Activated CD4-positive, alpha-beta T cell treated with anti-CD3 and anti-CD28 coated beads, Interleukin-2, amount 50 U/mL, for 16 hours (primary cell): ENCODE measurements around the gene CALY.
A peak's percentile ranks its signal among the peaks of the same experiment; 100 is the strongest.

Experiments used
- DNase-seq: peaks from one replicate; pipeline ENCODE4 v3.0.0-alpha.2; 2020

The CALY gene

GRCh38 chr10:133365461-133366129 is 28.9 kb upstream of the CALY start:
- no peak for DNase-seq

DNA sequence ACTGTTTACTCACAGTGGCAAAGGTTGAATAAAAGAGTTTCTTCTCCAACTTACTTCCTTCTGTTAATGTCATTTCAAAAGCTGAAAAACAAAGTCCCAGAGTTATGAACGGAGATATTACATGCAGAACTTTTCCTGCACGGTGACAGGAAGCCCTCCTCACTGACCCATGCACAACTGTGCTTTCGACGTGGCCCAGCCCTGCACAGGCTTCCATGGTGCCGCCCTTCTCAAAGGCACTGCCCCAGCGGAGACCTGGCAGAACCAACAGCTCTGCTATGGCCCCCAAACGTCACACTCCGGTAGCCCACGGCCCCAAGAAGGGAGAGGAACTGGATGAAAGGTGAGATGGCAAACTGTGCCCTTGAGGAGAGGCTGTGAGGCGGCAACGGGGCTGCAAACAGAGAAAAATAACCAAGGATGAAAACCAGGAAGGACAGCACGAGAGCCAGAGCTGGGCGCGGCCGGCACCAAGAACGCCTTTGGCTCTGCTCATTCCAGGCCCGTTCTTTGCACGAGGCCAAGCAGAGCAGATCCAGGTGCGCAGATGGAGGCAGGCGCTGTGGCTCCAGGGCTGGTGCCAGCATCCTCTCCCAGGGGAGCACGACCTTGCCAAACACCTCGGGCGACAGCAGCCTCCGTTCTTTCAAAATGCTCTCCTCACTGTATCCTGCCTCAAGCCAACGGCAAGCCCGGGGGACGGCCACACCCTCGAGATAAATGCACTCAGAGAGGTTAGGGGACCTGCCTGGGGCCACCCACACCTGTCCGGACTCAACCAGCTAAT is 28.1 kb upstream of the CALY start:
- no peak for DNase-seq

DNA sequence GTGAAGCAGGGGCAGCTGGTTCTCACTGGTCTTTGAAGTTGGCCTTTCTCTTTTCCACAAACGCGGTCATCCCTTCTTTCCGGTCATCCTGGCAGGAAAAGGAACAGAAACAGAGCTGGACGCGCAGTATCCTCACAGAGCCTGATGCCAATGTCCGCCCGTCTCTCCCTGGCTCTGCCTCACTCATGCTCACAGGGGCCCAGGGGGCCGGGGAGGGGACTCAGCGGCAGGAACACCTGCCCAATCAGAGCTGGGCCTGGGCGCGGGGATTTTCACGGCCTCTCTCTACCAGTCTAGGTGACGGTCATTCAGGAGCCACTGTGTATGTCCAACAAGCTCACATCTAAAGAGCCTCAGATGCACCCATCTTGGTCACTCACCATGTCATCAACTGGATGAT is 26.1 kb upstream of the CALY start:
- no peak for DNase-seq

GRCh38 chr10:133361773-133362441 is 25.2 kb upstream of the CALY start:
- DNase-seq: no peak

DNA sequence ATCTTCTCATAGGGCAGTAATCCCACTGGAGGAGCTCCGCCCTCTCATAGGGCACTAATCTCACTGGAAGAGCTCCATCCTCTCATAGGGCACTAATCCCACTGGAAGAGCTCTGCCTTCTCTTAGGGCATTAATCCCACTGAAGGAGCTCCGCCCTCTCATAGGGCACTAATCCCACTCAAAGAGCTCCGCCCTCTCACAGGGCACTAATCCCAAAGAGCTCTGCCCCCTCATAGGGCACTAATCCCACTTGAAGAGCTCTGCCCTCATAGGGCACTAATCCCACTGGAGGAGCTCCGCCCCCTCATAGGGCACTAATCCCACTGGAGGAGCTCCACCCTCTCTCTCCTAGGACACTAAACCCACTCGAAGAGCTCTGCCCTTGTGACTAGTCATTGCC is 24.5 kb upstream of the CALY start:
- DNase-seq: no peak

DNA sequence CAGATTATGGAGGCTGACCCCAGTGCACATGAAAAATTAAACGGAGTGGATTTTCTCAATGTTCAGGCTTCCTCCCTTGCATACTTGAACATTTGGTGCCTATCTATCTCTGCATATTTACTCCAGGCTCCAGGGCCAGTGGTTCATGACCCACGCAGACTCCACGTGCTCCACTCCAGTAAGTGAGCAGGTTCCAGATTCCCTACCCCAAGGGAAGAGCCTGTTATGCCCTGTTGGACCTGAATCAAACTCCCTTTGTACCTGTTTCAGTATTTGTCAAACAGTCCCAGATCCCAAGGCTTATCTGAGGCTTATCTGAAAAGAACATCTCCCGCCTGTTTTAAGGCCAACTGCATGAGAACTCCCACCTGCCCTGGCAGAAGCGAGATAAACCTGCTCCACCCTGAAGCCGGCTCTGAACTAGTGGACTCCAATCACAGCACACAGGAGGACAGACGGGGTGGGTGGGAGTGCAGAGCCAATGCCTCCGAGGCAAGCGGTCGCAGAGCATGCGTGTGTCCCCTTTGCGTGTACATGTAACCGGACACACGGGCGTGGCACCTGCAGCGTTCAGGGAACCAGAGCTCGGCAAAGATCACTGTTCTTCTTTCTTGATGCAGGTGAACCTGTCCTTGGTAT is 23.4 kb upstream of the CALY start:
- no peak for DNase-seq

GRCh38 chr10:133359554-133359971 is 22.9 kb upstream of the CALY start:
- no peak for DNase-seq

DNA sequence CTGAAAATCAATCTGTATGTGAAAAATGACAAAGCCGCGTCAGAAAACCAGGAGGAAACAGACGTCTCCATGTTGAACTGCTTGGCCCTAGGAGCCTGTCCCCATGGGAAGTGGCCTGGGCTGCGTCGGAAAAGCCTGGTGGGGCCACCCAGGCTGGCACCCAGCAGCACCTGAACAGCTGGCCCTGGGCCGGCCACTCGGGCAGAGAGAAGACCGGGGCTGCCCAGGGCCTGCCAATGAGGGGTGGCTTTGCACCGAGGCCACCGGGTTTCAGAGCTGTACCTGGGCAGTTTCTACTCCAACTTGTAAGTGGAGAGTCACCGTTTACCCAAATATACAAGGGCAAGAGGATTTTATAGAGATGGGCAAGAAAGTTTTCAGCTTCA is 22.2 kb upstream of the CALY start:
- DNase-seq: no peak

- DNase-seq: no peak
These were observed 21.6 kb upstream of the CALY start for GRCh38 chr10:133358162-133358924.

DNA sequence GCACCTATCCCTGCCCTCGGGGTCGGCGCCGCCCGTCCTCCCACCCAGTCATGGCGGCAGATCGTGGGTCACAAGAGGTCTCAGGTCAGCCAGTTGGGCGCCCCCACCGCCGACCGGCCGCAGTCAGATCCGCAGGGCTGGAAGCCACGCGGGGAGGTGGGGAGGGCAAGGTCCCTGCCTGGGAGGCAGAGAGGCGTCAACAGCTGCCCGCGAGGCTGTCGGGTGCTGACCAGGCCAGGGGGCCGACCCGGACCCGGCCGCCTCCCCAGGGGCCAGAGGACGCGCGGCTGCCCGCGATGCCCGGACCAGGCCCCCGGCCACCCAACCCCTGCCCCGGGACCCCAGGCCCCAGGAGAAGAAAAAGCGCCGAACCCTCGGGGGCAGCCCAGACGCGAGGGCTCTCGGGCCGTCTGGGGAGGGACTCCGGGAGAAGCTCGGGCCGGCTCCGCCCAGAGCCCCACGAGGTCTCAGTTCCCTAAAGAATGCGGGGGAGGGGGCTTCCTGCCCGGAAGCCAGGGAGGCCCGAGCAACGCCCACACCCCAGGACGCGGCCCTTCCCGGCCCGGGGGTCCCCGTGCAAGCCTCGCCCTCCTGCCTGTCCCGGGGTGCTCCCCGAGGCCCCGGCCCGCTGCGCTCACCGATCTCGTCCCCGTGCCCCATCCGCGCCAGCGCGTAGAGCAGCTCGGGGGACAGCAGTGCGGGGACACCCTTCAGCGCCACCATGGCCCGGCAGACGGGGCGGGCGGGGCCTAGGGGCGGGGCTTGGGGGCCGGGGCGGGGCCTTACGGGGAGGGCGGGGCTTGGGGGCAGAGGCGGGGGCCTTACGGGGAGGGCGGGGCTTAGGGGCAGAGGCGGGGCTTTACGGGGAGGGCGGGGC is 20.8 kb upstream of the CALY start, which contains the start of gene FUOM:
Gene FUOM, minus strand, starts transcription at position 735 of the 877 bp plus-strand sequence. Its CDS starts 12 bp downstream, at position 723.
- peak; percentile 61 for DNase-seq

GRCh38 chr10:133356549-133357284 is 20.0 kb upstream of the CALY start:
- no peak for DNase-seq

DNA sequence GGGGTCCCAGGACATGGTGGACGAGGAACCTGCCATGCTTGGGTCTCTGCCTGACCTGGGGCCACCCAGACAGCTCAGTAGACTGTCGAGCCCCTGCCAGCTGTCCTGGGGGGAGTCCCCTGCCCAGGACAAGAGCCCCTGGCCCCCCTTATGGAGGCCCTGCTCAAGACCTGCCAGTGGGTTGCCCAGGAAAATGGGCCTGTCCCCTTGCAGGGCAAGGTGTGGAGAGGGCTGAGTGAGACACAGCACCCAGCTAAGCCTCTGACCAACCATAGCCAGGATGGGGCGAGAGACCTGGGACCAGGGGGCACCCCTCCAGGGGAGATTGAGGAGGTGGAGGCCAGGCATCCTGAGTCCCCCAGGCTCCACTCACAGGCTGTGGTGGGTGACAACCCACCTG is 19.3 kb upstream of the CALY start:
- no peak for DNase-seq

GRCh38 chr10:133355266-133355665 is 18.6 kb upstream of the CALY start:
- no peak for DNase-seq

DNA sequence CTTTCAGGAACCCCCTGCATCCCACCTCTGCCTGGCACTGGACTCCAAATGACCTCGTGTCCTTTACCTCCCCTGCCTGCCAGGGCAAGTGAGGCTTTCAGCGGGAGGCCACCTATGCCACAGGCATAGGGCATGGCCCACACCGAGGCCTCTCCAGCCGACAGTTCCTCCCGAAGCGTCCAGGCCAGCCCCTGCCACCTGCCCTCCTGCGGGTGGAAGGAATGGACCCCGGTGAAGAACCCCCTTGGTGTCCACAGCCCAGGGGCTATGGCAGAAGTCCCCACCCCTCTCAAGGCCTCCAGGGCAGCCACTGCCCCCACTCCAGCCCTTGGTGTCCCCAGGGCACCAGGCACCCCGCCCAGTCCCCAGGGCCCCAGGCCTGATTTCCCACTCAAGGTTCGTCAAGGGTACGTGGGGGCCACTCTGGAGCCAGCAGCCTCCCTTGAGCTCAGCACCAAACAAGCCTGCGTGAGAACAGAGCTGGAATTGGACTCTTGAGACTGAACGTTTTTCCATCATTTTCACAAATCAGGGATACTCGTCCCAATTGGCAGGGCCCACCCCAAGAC is 18.1 kb upstream of the CALY start:
- no peak for DNase-seq

DNA sequence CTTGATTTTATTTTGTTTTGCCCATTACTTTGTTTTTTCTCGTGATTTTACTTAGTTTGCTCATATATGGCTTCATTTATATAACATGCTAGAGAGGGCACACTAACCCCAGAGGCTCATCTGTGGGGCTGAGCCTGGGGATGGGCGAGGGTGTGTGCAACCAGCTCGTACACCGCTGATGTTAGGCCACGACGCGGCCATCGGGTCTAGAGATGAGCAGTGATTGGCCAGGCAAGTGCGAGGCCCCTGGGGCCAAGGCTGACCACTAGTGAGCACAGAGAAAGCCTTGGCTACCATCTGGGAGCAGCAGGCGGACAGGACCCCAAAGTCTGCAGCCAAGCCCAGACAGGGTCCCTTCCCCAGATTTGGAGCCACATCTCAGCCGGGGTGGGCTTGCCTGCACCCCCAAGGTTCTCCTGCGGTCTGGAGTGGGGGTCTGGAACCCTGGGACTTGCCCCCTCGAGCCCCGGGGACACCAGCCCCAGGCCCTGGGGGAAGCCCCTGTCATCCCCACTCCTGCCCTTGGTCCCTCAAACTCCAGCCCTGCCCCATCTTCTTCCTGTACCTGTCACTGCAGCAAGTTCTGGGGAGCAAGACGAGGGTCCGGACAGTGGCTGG is 17.4 kb upstream of the CALY start:
- DNase-seq: no peak

GRCh38 chr10:133353202-133353959 is 16.7 kb upstream of the CALY start:
- DNase-seq: no peak

DNA sequence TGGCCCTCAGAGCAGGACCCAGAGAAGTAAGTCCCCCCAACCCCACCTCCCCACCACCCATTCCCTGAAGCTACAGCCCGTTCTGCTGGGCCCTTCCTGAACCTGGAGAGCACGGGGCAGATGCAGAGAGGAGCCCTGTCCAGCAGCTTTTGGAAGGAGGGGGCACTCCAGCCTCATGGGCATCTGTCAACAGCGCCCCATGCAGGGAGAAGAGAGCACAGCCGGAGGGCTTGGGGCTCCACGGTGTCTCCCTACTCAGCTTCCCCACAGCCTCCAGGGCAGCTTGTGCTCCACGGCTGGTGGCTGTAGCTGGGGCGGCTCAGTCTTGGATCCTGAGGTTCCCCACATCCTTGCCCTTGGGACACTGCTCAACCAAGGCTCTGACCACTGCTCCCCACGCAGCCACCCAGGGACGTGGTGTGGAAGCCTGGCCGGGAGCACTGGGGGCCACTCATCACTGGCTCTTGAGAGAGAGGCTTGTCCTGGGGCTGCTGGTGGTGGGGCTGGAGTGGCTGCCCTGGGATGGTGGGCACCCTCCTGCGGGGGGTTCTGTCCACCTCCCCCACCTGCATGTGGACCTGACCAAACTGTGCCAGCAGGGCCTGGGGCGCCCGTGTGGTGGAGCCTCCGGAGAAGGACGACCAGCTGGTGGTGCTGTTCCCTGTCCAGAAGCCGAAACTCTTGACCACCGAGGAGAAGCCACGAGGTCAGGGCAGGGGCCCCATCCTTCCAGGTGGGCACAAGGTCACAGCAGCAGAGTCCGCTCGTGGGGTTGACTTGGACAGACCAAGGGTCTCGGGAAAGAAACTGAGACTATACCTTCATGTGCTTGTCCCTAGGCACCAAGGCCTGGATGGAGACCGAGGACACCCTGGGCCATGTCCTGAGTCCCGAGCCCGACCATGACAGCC is 15.0 kb upstream of the CALY start:
- no peak for DNase-seq

- DNase-seq: no peak
These were observed 14.2 kb upstream of the CALY start for GRCh38 chr10:133350950-133351329.
